ENCODE data around the gene ENDOD1. TPM values are rescaled to one million over a fixed set of nuclear protein-coding genes. Genes with fewer than 3 reads are reported as not detected.
A peak's percentile ranks its signal among the peaks of the same experiment; 100 is the strongest.

Gene ENDOD1
- total and polyA plus RNA-seq, 9 donors = 41.5 to 80.9 (median 63.6) TPM

- 63% methylated on average over 2 of the region's 2 CpGs for WGBS (ENCODE audit: insufficient coverage)
- no peak overlapping the region for H3K4me3 ChIP-seq (ENCODE audit: low read length)
- H3K27me3 ChIP-seq (ENCODE audit: control insufficient read depth, insufficient read depth, low read length) = peaks cover 2% of the 10 kb centered on the region
- peak overlapping the region; percentile 25 for H3K27ac ChIP-seq (ENCODE audit: low read length)
- no peak for DNase-seq
- H3K9me3 ChIP-seq (replicated peaks; ENCODE audit: control insufficient read depth, low read depth, low read length) = no peaks in the 10 kb centered on the region
- no peaks in the 10 kb centered on the region for H3K36me3 ChIP-seq (ENCODE audit: control insufficient read depth, insufficient read depth, low read length)
- H3K4me1 ChIP-seq (ENCODE audit: control insufficient read depth, insufficient read depth, low read length) = peaks cover 44% of the 10 kb centered on the region
Measured at GRCh38 chr11:95148938-95149337, 59.3 kb downstream of the ENDOD1 start.

- DNase-seq = peak; percentile 46
- H3K9me3 ChIP-seq (replicated peaks; ENCODE audit: control insufficient read depth, low read depth, low read length) = no peaks in the 10 kb centered on the region
- H3K4me3 ChIP-seq (ENCODE audit: low read length) = peak overlapping the region; percentile 88
- H3K4me1 ChIP-seq (ENCODE audit: control insufficient read depth, insufficient read depth, low read length) = peaks cover 44% of the 10 kb centered on the region
- no peaks in the 10 kb centered on the region for H3K36me3 ChIP-seq (ENCODE audit: control insufficient read depth, insufficient read depth, low read length)
- H3K27ac ChIP-seq (ENCODE audit: low read length) = peak overlapping the region; percentile 96
- WGBS (ENCODE audit: insufficient coverage) = 30% methylated on average over 9 of the region's 23 CpGs
- peaks cover 2% of the 10 kb centered on the region for H3K27me3 ChIP-seq (ENCODE audit: control insufficient read depth, insufficient read depth, low read length)
Measured at GRCh38 chr11:95149651-95150364, 60.2 kb downstream of the ENDOD1 start.

GRCh38 chr11:95150956-95151684 lies 61.5 kb downstream of the ENDOD1 start:
- Histone ChIP-seq H3K9me3 (replicated peaks; ENCODE audit: control insufficient read depth, low read depth, low read length) (no peaks in the 10 kb centered on the region), H3K4me1 (ENCODE audit: control insufficient read depth, insufficient read depth, low read length) (peaks cover 44% of the 10 kb centered on the region)

GRCh38 chr11:95152876-95153856 lies 63.5 kb downstream of the ENDOD1 start:
- no peak overlapping the region for H3K4me3 ChIP-seq (ENCODE audit: low read length)
- no peak for DNase-seq
- no peak overlapping the region for H3K27ac ChIP-seq (ENCODE audit: low read length)
- H3K4me1 ChIP-seq (ENCODE audit: control insufficient read depth, insufficient read depth, low read length) = peaks cover 46% of the 10 kb centered on the region
- 74% methylated on average over 6 of the region's 10 CpGs for WGBS (ENCODE audit: insufficient coverage)
- no peaks in the 10 kb centered on the region for H3K36me3 ChIP-seq (ENCODE audit: control insufficient read depth, insufficient read depth, low read length)
- peaks cover 2% of the 10 kb centered on the region for H3K27me3 ChIP-seq (ENCODE audit: control insufficient read depth, insufficient read depth, low read length)
- H3K9me3 ChIP-seq (replicated peaks; ENCODE audit: control insufficient read depth, low read depth, low read length) = no peaks in the 10 kb centered on the region

More at GRCh38 chr11:95150956-95151684, 61.5 kb downstream of the ENDOD1 start:
- peak; percentile 98 for DNase-seq
- Histone ChIP-seq H3K27me3 (ENCODE audit: control insufficient read depth, insufficient read depth, low read length) (peaks cover 2% of the 10 kb centered on the region), H3K4me3 (ENCODE audit: low read length) (peak overlapping the region; percentile 88), H3K36me3 (ENCODE audit: control insufficient read depth, insufficient read depth, low read length) (no peaks in the 10 kb centered on the region), H3K27ac (ENCODE audit: low read length) (peak overlapping the region; percentile 96)
- under 1% methylated on average over 52 of the region's 55 CpGs for WGBS (ENCODE audit: insufficient coverage)

DNA sequence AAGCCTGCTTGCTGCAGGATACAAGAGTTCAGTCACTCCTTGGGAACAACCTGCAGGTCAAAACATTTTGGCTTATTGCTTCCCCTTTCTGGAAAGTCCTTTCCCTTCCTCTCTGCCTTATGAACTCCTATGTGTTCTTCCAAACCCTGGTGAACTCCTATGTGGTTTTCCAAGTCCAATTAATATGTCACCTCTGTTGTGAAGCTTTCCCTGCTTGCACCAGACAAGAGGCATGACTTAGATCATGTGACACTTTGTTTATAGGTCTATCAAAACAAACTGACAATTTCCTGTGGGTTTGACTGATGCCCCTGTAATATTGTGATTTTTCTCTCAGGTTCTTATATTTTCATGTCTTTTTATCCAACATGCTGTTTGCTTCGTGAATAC lies 64.2 kb downstream of the ENDOD1 start:
- Histone ChIP-seq H3K27ac (ENCODE audit: low read length) (no peak overlapping the region), H3K4me1 (ENCODE audit: control insufficient read depth, insufficient read depth, low read length) (peaks cover 41% of the 10 kb centered on the region)
- no CpG with 5 or more reads among the region's 1 CpG for WGBS (ENCODE audit: insufficient coverage)

GRCh38 chr11:95154514-95154913 lies 64.9 kb downstream of the ENDOD1 start:
- H3K4me3 ChIP-seq (ENCODE audit: low read length) = no peak overlapping the region
- H3K27me3 ChIP-seq (ENCODE audit: control insufficient read depth, insufficient read depth, low read length) = peaks cover 2% of the 10 kb centered on the region
- peak; percentile 69 for DNase-seq
- no peak overlapping the region for H3K27ac ChIP-seq (ENCODE audit: low read length)
- H3K4me1 ChIP-seq (ENCODE audit: control insufficient read depth, insufficient read depth, low read length) = peaks cover 36% of the 10 kb centered on the region
- H3K36me3 ChIP-seq (ENCODE audit: control insufficient read depth, insufficient read depth, low read length) = no peaks in the 10 kb centered on the region
- no peaks in the 10 kb centered on the region for H3K9me3 ChIP-seq (replicated peaks; ENCODE audit: control insufficient read depth, low read depth, low read length)

More for the DNA sequence above, 64.2 kb downstream of the ENDOD1 start:
- no peak for DNase-seq
- H3K9me3 ChIP-seq (replicated peaks; ENCODE audit: control insufficient read depth, low read depth, low read length) = no peaks in the 10 kb centered on the region
- H3K27me3 ChIP-seq (ENCODE audit: control insufficient read depth, insufficient read depth, low read length) = peaks cover 2% of the 10 kb centered on the region
- no peaks in the 10 kb centered on the region for H3K36me3 ChIP-seq (ENCODE audit: control insufficient read depth, insufficient read depth, low read length)
- no peak overlapping the region for H3K4me3 ChIP-seq (ENCODE audit: low read length)

- peaks cover 2% of the 10 kb centered on the region for H3K27me3 ChIP-seq (ENCODE audit: control insufficient read depth, insufficient read depth, low read length)
- no peak for DNase-seq
- H3K36me3 ChIP-seq (ENCODE audit: control insufficient read depth, insufficient read depth, low read length) = no peaks in the 10 kb centered on the region
- WGBS (ENCODE audit: insufficient coverage) = no CpG with 5 or more reads among the region's 4 CpGs
- peaks cover 28% of the 10 kb centered on the region for H3K4me1 ChIP-seq (ENCODE audit: control insufficient read depth, insufficient read depth, low read length)
- H3K4me3 ChIP-seq (ENCODE audit: low read length) = no peak overlapping the region
- no peaks in the 10 kb centered on the region for H3K9me3 ChIP-seq (replicated peaks; ENCODE audit: control insufficient read depth, low read depth, low read length)
- H3K27ac ChIP-seq (ENCODE audit: low read length) = no peak overlapping the region
Measured at GRCh38 chr11:95155385-95155784, 65.7 kb downstream of the ENDOD1 start.

- no peak for DNase-seq
- Histone ChIP-seq H3K27me3 (ENCODE audit: control insufficient read depth, insufficient read depth, low read length) (no peaks in the 10 kb centered on the region), H3K4me3 (ENCODE audit: low read length) (no peak overlapping the region), H3K9me3 (replicated peaks; ENCODE audit: control insufficient read depth, low read depth, low read length) (no peaks in the 10 kb centered on the region), H3K27ac (ENCODE audit: low read length) (peak overlapping the region; percentile 29), H3K36me3 (ENCODE audit: control insufficient read depth, insufficient read depth, low read length) (no peaks in the 10 kb centered on the region), H3K4me1 (ENCODE audit: control insufficient read depth, insufficient read depth, low read length) (peaks cover 19% of the 10 kb centered on the region)
- WGBS (ENCODE audit: insufficient coverage) = 69% methylated on average over 2 of the region's 5 CpGs
Measured at GRCh38 chr11:95156133-95156721, 66.6 kb downstream of the ENDOD1 start.

GRCh38 chr11:95156916-95157541 lies 67.4 kb downstream of the ENDOD1 start:
- Histone ChIP-seq H3K27me3 (ENCODE audit: control insufficient read depth, insufficient read depth, low read length) (no peaks in the 10 kb centered on the region), H3K36me3 (ENCODE audit: control insufficient read depth, insufficient read depth, low read length) (no peaks in the 10 kb centered on the region), H3K9me3 (replicated peaks; ENCODE audit: control insufficient read depth, low read depth, low read length) (no peaks in the 10 kb centered on the region), H3K27ac (ENCODE audit: low read length) (peak overlapping the region; percentile 29), H3K4me1 (ENCODE audit: control insufficient read depth, insufficient read depth, low read length) (peaks cover 13% of the 10 kb centered on the region), H3K4me3 (ENCODE audit: low read length) (no peak overlapping the region)
- 19% methylated on average over 5 of the region's 7 CpGs for WGBS (ENCODE audit: insufficient coverage)
- DNase-seq = peak; percentile 91

Measured in muscle of leg (tissue), 11 donors.